ENCODE results near the gene HOXA3.

HOXA3 gene

DNA sequence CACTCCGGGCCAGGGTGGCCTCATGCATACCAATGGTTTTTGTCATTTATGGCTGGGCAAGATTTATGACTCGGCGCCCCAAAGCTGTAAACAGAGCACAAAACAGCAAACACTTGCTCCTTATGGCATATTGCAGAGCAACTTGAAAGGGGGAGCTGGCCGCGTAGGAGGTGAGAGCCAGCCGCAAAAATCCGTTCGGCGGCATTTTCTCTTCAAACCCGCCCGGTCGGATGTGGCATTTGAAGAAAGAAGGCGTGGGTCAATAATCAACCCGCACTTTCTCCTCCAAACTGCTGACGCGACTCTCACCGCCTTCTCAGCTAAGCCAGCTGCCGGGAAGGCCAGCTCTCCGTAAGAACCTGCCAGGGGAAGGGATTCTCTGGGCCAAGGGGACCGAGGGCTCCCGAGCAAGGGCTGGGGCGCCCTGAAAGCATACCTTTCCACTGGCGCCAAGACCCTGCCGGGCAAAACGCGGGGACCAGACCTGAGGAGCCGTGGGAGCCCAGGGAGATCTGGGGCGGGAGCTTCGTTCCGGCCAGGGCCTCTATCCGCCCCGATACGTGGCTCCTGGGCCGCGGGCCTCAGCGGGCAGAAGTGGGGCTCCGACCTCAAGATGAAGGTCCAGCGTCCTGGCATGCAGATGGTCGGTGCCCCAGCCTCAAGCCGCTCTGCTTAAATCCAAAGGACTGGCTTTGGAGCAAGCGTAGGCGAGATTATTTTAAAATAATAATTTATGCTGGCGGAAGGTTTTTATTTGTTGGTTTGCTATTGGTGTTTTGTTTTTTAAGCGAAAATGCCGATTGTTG is 37.0 kb downstream of the HOXA3 start:
- H2BK5ac ChIP-seq (ENCODE audit: low read depth, low read length, poor library complexity) = no peak overlapping the region
- H3K9me3 ChIP-seq (ENCODE audit: insufficient read depth, low read depth, low read length) = peaks cover 3% of the 10 kb centered on the region
- H3K18ac ChIP-seq (ENCODE audit: low read length) = no peak overlapping the region
- H3K23ac ChIP-seq (ENCODE audit: low read length) = no peak overlapping the region
- peaks cover 80% of the 10 kb centered on the region for H3K27me3 ChIP-seq (ENCODE audit: insufficient read depth, low read length)
- H3K4me3 ChIP-seq (ENCODE audit: low read depth, low read length) = no peak overlapping the region
- no peak overlapping the region for H4K91ac ChIP-seq (ENCODE audit: low read depth, low read length)
- peaks cover 1 to 2% of the 10 kb centered on the region in 2 experiments for H3K4me1 ChIP-seq (ENCODE audit: control insufficient read depth in 1 of 2, insufficient read depth in 2 of 2, low read length in 2 of 2)
- H2BK120ac ChIP-seq (ENCODE audit: insufficient read depth, low read length, poor library complexity) = no peak overlapping the region
- no peak overlapping the region for H3K9ac ChIP-seq (ENCODE audit: low read length)
- H4K12ac ChIP-seq (ENCODE audit: low read depth, low read length) = no peak overlapping the region
- H3K4ac ChIP-seq (ENCODE audit: low read depth, low read length) = no peak overlapping the region
- H3K14ac ChIP-seq (ENCODE audit: low read length) = no peak overlapping the region
- H3K36me3 ChIP-seq (ENCODE audit: control insufficient read depth in 1 of 2, insufficient read depth in 2 of 2, low read length in 2 of 2) = no peaks in the 10 kb centered on the region
- no peaks in the 10 kb centered on the region for H3K79me2 ChIP-seq (ENCODE audit: control insufficient read depth, insufficient read depth, low read length, poor library complexity)
- H2AFZ ChIP-seq (ENCODE audit: insufficient read depth, low read length, poor library complexity) = no peak overlapping the region
- no peak overlapping the region for H2AK5ac ChIP-seq (ENCODE audit: low read length)
- H2BK12ac ChIP-seq (ENCODE audit: low read length) = no peak overlapping the region
- no CpG with 5 or more reads among the region's 45 CpGs for WGBS (ENCODE audit: extremely low coverage, insufficient coverage, insufficient read length)
- H4K8ac ChIP-seq (ENCODE audit: low read depth, low read length) = no peak overlapping the region
- H3K27ac ChIP-seq (ENCODE audit: low read depth, low read length) = no peak overlapping the region
- no peak for DNase-seq
- no peaks in the 10 kb centered on the region for H3K79me1 ChIP-seq (ENCODE audit: low read length)
- no peak overlapping the region for H3K4me2 ChIP-seq (ENCODE audit: low read length)

DNA sequence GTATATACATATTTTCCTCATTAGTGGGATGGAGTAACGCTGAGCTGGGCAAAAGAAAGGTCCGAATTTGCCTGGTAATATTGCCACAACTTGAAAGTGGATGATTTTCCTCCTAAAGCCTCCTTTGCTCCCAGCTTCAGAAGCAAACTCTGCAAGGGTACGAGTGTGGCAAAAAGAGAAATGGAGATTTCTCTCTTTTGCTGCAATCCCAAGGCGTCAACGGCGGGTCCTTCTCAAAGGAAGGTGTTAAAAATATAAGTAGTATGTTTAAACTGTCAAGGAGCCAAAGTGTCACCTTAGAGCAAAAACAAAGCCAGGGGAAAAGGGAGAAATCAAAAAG is 37.5 kb downstream of the HOXA3 start:
- Histone ChIP-seq H2BK5ac (ENCODE audit: low read depth, low read length, poor library complexity) (no peak overlapping the region), H3K23ac (ENCODE audit: low read length) (no peak overlapping the region), H3K9ac (ENCODE audit: low read length) (no peak overlapping the region), H3K9me3 (ENCODE audit: insufficient read depth, low read depth, low read length) (peaks cover 6% of the 10 kb centered on the region), H3K18ac (ENCODE audit: low read length) (no peak overlapping the region), H4K8ac (ENCODE audit: low read depth, low read length) (no peak overlapping the region), H2BK12ac (ENCODE audit: low read length) (no peak overlapping the region), H3K4ac (ENCODE audit: low read depth, low read length) (no peak overlapping the region), H3K79me2 (ENCODE audit: control insufficient read depth, insufficient read depth, low read length, poor library complexity) (no peaks in the 10 kb centered on the region), H3K4me3 (ENCODE audit: low read depth, low read length) (no peak overlapping the region), H3K4me1 (ENCODE audit: control insufficient read depth in 1 of 2, insufficient read depth in 2 of 2, low read length in 2 of 2) (peaks cover 2 to 4% of the 10 kb centered on the region in 2 experiments), H2AFZ (ENCODE audit: insufficient read depth, low read length, poor library complexity) (no peak overlapping the region), H4K12ac (ENCODE audit: low read depth, low read length) (no peak overlapping the region), H4K91ac (ENCODE audit: low read depth, low read length) (no peak overlapping the region), H3K79me1 (ENCODE audit: low read length) (no peaks in the 10 kb centered on the region), H2AK5ac (ENCODE audit: low read length) (no peak overlapping the region), H2BK120ac (ENCODE audit: insufficient read depth, low read length, poor library complexity) (no peak overlapping the region), H3K36me3 (ENCODE audit: control insufficient read depth in 1 of 2, insufficient read depth in 2 of 2, low read length in 2 of 2) (no peaks in the 10 kb centered on the region), H3K4me2 (ENCODE audit: low read length) (no peak overlapping the region), H3K14ac (ENCODE audit: low read length) (no peak overlapping the region), H3K27me3 (ENCODE audit: insufficient read depth, low read length) (peaks cover 80% of the 10 kb centered on the region), H3K27ac (ENCODE audit: low read depth, low read length) (no peak overlapping the region)
- no peak for DNase-seq
- WGBS (ENCODE audit: extremely low coverage, insufficient coverage, insufficient read length) = no CpG with 5 or more reads among the region's 6 CpGs

DNA sequence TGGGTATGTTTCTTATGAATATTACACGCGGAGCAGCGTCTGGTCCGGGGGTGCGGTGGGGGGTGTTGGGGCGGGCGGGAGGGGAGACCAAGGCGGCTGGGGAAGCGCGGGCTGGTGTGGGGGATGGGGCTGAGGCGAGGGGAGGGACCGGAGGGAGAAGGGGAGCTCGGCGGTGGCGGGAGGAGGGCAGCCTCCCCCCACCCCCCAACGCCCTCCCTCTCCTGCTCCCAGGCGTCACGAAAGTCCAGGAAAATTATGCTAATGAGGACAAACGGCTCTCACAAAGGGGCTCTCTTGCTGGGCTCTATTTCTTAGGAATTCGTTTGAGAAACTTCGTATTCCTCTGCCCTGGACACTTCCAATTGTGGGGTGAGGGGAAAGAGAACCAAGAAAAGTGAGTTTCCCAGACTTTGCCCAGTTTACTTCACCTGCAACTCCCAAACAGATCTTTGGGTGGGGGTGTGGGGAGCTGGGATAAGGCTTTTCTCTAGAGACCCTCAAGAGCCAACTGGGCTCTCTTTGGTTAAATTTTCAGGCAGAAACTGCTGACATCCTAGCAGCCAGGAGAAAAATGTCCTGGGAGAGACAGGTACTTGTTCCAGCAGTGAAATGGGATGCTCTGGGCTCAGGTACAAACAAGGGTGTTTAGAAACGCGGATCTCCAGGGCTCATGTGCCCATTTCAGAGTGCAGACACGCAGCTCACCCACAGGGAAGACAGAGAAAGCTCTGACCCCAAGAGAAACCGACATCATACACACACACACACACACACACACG is 38.2 kb downstream of the HOXA3 start:
- Histone ChIP-seq H3K4me1 (ENCODE audit: control insufficient read depth in 1 of 2, insufficient read depth in 2 of 2, low read length in 2 of 2) (peaks cover 2 to 4% of the 10 kb centered on the region in 2 experiments), H4K91ac (ENCODE audit: low read depth, low read length) (no peak overlapping the region), H3K79me2 (ENCODE audit: control insufficient read depth, insufficient read depth, low read length, poor library complexity) (no peaks in the 10 kb centered on the region), H3K4me2 (ENCODE audit: low read length) (no peak overlapping the region), H4K8ac (ENCODE audit: low read depth, low read length) (no peak overlapping the region), H3K4ac (ENCODE audit: low read depth, low read length) (no peak overlapping the region), H3K4me3 (ENCODE audit: low read depth, low read length) (no peak overlapping the region), H2BK120ac (ENCODE audit: insufficient read depth, low read length, poor library complexity) (no peak overlapping the region), H3K14ac (ENCODE audit: low read length) (no peak overlapping the region), H2AFZ (ENCODE audit: insufficient read depth, low read length, poor library complexity) (no peak overlapping the region), H2BK12ac (ENCODE audit: low read length) (no peak overlapping the region), H3K36me3 (ENCODE audit: control insufficient read depth in 1 of 2, insufficient read depth in 2 of 2, low read length in 2 of 2) (no peaks in the 10 kb centered on the region), H3K9me3 (ENCODE audit: insufficient read depth, low read depth, low read length) (peaks cover 8% of the 10 kb centered on the region), H3K27me3 (ENCODE audit: insufficient read depth, low read length) (peaks cover 80% of the 10 kb centered on the region), H3K27ac (ENCODE audit: low read depth, low read length) (no peak overlapping the region), H2BK5ac (ENCODE audit: low read depth, low read length, poor library complexity) (no peak overlapping the region), H3K79me1 (ENCODE audit: low read length) (no peaks in the 10 kb centered on the region), H3K9ac (ENCODE audit: low read length) (no peak overlapping the region), H3K18ac (ENCODE audit: low read length) (no peak overlapping the region), H4K12ac (ENCODE audit: low read depth, low read length) (no peak overlapping the region), H2AK5ac (ENCODE audit: low read length) (no peak overlapping the region), H3K23ac (ENCODE audit: low read length) (no peak overlapping the region)
- no peak for DNase-seq
- WGBS (ENCODE audit: extremely low coverage, insufficient coverage, insufficient read length) = no CpG with 5 or more reads among the region's 26 CpGs

DNA sequence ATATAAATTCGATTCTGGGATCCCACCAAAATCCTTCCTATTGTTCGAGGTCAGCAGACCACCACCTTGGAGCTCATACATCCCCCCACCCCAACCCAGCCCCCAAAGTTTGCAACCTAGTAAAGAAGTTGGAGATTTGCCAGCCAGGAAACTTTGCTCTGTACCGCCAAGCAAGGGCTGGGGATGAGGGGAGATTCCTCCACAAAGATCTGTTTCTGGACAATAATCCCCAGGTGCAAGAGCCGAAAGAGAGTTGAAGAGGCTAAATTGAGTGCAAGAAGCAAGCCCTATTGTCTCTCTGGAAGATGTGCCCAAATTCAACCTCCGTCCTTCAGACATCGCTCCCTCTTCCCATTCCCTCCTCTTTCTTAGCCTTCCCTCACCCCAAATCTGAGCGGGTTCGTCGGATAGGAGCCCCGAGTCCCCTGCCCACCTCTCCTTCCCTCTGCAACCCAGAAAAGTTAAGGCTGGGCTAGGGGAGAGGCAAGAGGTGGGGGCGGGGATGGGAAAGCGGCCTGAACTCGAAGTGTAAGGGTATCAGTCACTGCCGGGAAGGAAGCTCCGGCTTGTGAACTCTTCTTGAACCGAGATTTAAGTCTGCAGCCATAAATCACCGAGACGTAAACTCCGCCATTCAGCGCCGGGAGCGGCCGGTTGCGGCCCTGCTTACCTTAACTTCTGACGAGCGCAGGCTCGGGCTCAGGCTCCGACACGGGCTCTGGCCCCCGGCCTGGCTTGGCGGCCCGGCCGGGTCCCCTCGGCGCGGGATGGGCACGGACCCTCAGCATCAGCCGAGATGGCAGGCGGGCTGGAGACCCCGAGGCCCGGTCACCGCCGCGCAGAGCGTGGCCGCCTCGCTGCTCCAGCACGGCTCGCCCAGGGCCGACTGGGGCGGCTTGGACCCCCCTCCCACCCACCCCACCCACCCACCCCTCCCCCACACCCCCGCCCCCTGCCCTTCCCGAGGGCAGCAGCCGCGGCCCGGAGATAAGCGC is 39.1 kb downstream of the HOXA3 start:
- no CpG with 5 or more reads among the region's 57 CpGs for WGBS (ENCODE audit: extremely low coverage, insufficient coverage, insufficient read length)
- no peak overlapping the region for H3K27ac ChIP-seq (ENCODE audit: low read depth, low read length)
- no peak overlapping the region for H2BK120ac ChIP-seq (ENCODE audit: insufficient read depth, low read length, poor library complexity)
- no peak overlapping the region for H3K4ac ChIP-seq (ENCODE audit: low read depth, low read length)
- no peaks in the 10 kb centered on the region for H3K79me1 ChIP-seq (ENCODE audit: low read length)
- H4K12ac ChIP-seq (ENCODE audit: low read depth, low read length) = no peak overlapping the region
- no peaks in the 10 kb centered on the region for H3K36me3 ChIP-seq (ENCODE audit: control insufficient read depth in 1 of 2, insufficient read depth in 2 of 2, low read length in 2 of 2)
- no peak overlapping the region for H2BK12ac ChIP-seq (ENCODE audit: low read length)
- peaks cover 83% of the 10 kb centered on the region for H3K27me3 ChIP-seq (ENCODE audit: insufficient read depth, low read length)
- H3K4me1 ChIP-seq (ENCODE audit: control insufficient read depth in 1 of 2, insufficient read depth in 2 of 2, low read length in 2 of 2) = peaks cover 2 to 7% of the 10 kb centered on the region in 2 experiments
- no peak overlapping the region for H2BK5ac ChIP-seq (ENCODE audit: low read depth, low read length, poor library complexity)
- no peak overlapping the region for H3K18ac ChIP-seq (ENCODE audit: low read length)
- peak overlapping the region; percentile 13 for H3K4me2 ChIP-seq (ENCODE audit: low read length)
- H2AFZ ChIP-seq (ENCODE audit: insufficient read depth, low read length, poor library complexity) = no peak overlapping the region
- H3K9ac ChIP-seq (ENCODE audit: low read length) = no peak overlapping the region
- no peak for DNase-seq
- peaks cover 9% of the 10 kb centered on the region for H3K9me3 ChIP-seq (ENCODE audit: insufficient read depth, low read depth, low read length)
- no peak overlapping the region for H4K8ac ChIP-seq (ENCODE audit: low read depth, low read length)
- no peak overlapping the region for H3K23ac ChIP-seq (ENCODE audit: low read length)
- no peak overlapping the region for H2AK5ac ChIP-seq (ENCODE audit: low read length)
- no peak overlapping the region for H3K14ac ChIP-seq (ENCODE audit: low read length)
- no peak overlapping the region for H4K91ac ChIP-seq (ENCODE audit: low read depth, low read length)
- no peaks in the 10 kb centered on the region for H3K79me2 ChIP-seq (ENCODE audit: control insufficient read depth, insufficient read depth, low read length, poor library complexity)
- no peak overlapping the region for H3K4me3 ChIP-seq (ENCODE audit: low read depth, low read length)
